GM04503 (cell line): ENCODE data around the gene CTRB1.
"Not testable (repeated sequence)": the region's sequence is repeated elsewhere in the genome, so short reads cannot be mapped to it uniquely, and the experiment has no call there.

Experiments
- DNase-seq: peaks from one replicate; pipeline ENCODE4 v3.0.0-alpha.2; 2012; ENCODE audit warnings: low read depth

Gene CTRB1

GRCh38 chr16:75226550-75227360 is 8.0 kb downstream of the CTRB1 start:
- no peak for DNase-seq

- no peak for DNase-seq
Observed at GRCh38 chr16:75227361-75228142, 8.8 kb downstream of the CTRB1 start.

GRCh38 chr16:75228143-75228976 is 9.6 kb downstream of the CTRB1 start:
- no peak for DNase-seq

GRCh38 chr16:75229172-75230031 is 10.6 kb downstream of the CTRB1 start:
- no peak for DNase-seq

- DNase-seq = no peak
Observed at GRCh38 chr16:75230471-75231110, 11.8 kb downstream of the CTRB1 start.

GRCh38 chr16:75231570-75231969 is 12.8 kb downstream of the CTRB1 start:
- DNase-seq = no peak

- no peak for DNase-seq
Observed at GRCh38 chr16:75233611-75233938, 14.8 kb downstream of the CTRB1 start.

- DNase-seq = no peak
Observed at GRCh38 chr16:75234856-75235696, 16.3 kb downstream of the CTRB1 start.

- no peak for DNase-seq
Observed at GRCh38 chr16:75235721-75236193, 17.0 kb downstream of the CTRB1 start.

GRCh38 chr16:75236232-75236631 is 17.4 kb downstream of the CTRB1 start:
- DNase-seq = no peak

GRCh38 chr16:75236736-75237397 is 18.1 kb downstream of the CTRB1 start:
- no peak for DNase-seq

- no peak for DNase-seq
Observed at GRCh38 chr16:75237398-75238131, 18.8 kb downstream of the CTRB1 start.

GRCh38 chr16:75238132-75238852 is 19.5 kb downstream of the CTRB1 start:
- peak; percentile 74 for DNase-seq

GRCh38 chr16:75238853-75239541 is 20.2 kb downstream of the CTRB1 start:
- no peak for DNase-seq

- no peak for DNase-seq
Observed at GRCh38 chr16:75239542-75240122, 20.8 kb downstream of the CTRB1 start.

- DNase-seq = not testable (repeated sequence)
Observed at GRCh38 chr16:75240633-75241032, 21.8 kb downstream of the CTRB1 start.

GRCh38 chr16:75241412-75241811 is 22.6 kb downstream of the CTRB1 start:
- DNase-seq = no peak
